ENCODE measurements around the gene CHAC1. TPM values are rescaled to one million over a fixed set of nuclear protein-coding genes. Genes with fewer than 3 reads are reported as not detected.
A peak's percentile ranks its signal among the peaks of the same experiment; 100 is the strongest.
"Not testable (repeated sequence)": the region's sequence is repeated elsewhere in the genome, so short reads cannot be mapped to it uniquely, and the experiment has no call there.

The CHAC1 gene
- total RNA-seq, 1 experiment from 2014 or later = 8.6 TPM

DNA sequence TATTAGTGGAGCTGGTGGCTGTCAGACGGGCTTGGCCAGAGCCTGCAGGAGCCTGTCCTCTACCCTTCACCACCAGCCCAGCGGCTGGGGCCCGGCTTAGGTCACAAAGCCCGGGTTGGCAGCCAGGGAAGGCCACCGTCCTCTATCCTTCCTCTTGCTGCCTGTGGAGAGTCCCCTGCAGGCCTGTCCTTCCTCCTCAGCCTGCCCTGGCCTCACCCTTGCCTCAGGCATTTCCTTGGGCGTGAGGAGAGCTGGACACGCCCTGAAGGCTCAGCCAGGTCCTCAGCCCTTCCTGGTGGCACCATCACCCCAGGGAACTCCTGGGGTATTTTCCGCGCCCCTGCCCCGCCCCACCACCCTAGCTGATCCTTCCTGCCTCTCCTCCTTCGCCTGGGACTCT is 7.7 kb downstream of the CHAC1 start:
- DNase-seq = peak; percentile 58 to 88
- H3K4me3 ChIP-seq = no peak overlapping the region
- ChIA-PET POLR2A (ENCODE audit: unreplicated experiment) (interaction anchor here (0.6 to 0.7 kb wide), 2 partner anchors 15 to 32 kb away, joined by 4 read pairs; no protein-coding TSS in a partner anchor), CTCF (interaction anchor here (0.8 kb wide), 1 partner anchor 19 kb away, joined by 3 read pairs; no protein-coding TSS in a partner anchor)
- H3K4me1 ChIP-seq (replicated peaks; ENCODE audit: insufficient read depth) = peaks cover 11% of the 10 kb centered on the region
- H3K9me3 ChIP-seq (ENCODE audit: insufficient read depth, low read depth) = no peaks in the 10 kb centered on the region
- no peaks in the 10 kb centered on the region for H3F3A ChIP-seq (ENCODE audit: insufficient read depth, low read depth)
- H3K27ac ChIP-seq = no peak overlapping the region
- intact Hi-C loops (cut with micrococcal nuclease; ENCODE audit: unreplicated experiment) = no loop called here
- H2AFZ ChIP-seq = no peak overlapping the region
- no TSS peak for BruUV-seq (replicated peaks)
- no peaks in the 10 kb centered on the region for H3K27me3 ChIP-seq (ENCODE audit: insufficient read depth, low read depth)
- no peaks in the 10 kb centered on the region for H3K9me2 ChIP-seq (ENCODE audit: insufficient read depth)
- no peaks in the 10 kb centered on the region for H3K79me2 ChIP-seq (ENCODE audit: low read depth)
- peaks cover 13% of the 10 kb centered on the region for H4K20me1 ChIP-seq (ENCODE audit: insufficient read depth)
- 0 out of 2 replicates have a peak overlapping the region, but pooled peaks have one; percentile 19 for H3K4me2 ChIP-seq
- TF ChIP-seq EZH2 (IDR thresholded peaks at IDR 0.05; ENCODE audit: low read depth) (no peak), CTCF (conservative IDR thresholded peaks at IDR 0.05) (no peak)
- 0 out of 2 replicates have a peak, but pooled peaks cover 4% of the 10 kb centered on the region for H3K36me3 ChIP-seq (ENCODE audit: low read depth)

DNA sequence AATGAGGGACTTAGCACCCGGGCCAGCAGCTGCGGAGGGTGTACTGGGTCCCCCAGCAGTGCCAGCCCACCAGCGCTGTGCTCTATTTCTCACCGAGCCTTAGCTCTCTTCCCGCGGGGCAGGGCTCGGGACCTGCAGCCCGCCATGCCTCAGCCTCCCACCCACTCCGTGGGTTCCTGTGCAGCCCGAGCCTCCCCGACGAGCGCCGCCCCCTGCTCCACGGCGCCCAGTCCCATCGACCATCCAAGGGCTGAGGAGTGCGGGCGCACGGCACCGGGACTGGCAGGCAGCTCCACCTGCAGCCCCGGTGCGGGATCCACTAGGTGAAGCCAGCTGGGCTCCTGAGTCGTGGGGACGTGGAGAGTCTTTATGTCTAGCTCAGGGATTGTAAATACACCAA is 8.5 kb downstream of the CHAC1 start:
- intact Hi-C loops (cut with micrococcal nuclease; ENCODE audit: unreplicated experiment); DNase-seq: not testable (repeated sequence)
- POLR2A ChIA-PET (ENCODE audit: unreplicated experiment) = interaction anchor here (0.6 kb wide), 1 partner anchor 73 kb away, joined by 18 read pairs; no protein-coding TSS in a partner anchor

DNA sequence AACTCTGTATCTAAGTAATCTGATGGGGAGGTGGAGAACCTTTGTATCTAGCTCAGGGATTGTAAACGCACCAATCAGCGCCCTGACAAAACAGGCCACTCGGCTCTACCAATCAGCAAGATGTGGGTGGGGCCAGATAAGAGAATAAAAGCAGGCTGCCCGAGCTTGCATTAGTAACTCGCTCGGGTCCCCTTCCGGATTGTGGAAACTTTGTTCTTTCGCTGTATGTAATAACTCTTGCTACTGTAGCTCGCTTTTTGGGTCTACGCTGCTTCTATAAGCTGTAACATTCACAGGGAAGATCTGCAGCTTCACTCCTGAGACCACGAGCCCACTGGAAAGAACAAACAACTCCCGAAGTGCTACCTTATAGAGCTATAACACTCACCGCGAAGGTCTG is 9.0 kb downstream of the CHAC1 start:
- DNase-seq; H3K36me3 ChIP-seq (ENCODE audit: low read depth); H3K27ac ChIP-seq; BruUV-seq (replicated peaks); H3K27me3 ChIP-seq (ENCODE audit: insufficient read depth, low read depth); H3K9me3 ChIP-seq (ENCODE audit: insufficient read depth, low read depth); H3K9me2 ChIP-seq (ENCODE audit: insufficient read depth); H3K79me2 ChIP-seq (ENCODE audit: low read depth); H3F3A ChIP-seq (ENCODE audit: insufficient read depth, low read depth); H3K4me2 ChIP-seq; H3K4me3 ChIP-seq; intact Hi-C loops (cut with micrococcal nuclease; ENCODE audit: unreplicated experiment); H4K20me1 ChIP-seq (ENCODE audit: insufficient read depth); H2AFZ ChIP-seq: not testable (repeated sequence)
- CTCF ChIA-PET = interaction anchor here (1.0 to 1.2 kb wide), 2 partner anchors 8 to 222 kb away, joined by 3 read pairs; no protein-coding TSS in a partner anchor
- H3K4me1 ChIP-seq (replicated peaks; ENCODE audit: insufficient read depth) = peaks cover 11% of the 10 kb centered on the region
- POLR2A ChIA-PET (ENCODE audit: unreplicated experiment) = interaction anchor here (0.6 kb wide), 1 partner anchor 73 kb away, joined by 18 read pairs; no protein-coding TSS in a partner anchor

More for the DNA sequence above, 8.5 kb downstream of the CHAC1 start:
- H4K20me1 ChIP-seq (ENCODE audit: insufficient read depth); H3F3A ChIP-seq (ENCODE audit: insufficient read depth, low read depth); H3K27me3 ChIP-seq (ENCODE audit: insufficient read depth, low read depth); BruUV-seq (replicated peaks); H2AFZ ChIP-seq; H3K9me3 ChIP-seq (ENCODE audit: insufficient read depth, low read depth); H3K27ac ChIP-seq; H3K36me3 ChIP-seq (ENCODE audit: low read depth); H3K4me3 ChIP-seq; H3K79me2 ChIP-seq (ENCODE audit: low read depth); H3K9me2 ChIP-seq (ENCODE audit: insufficient read depth); H3K4me2 ChIP-seq: not testable (repeated sequence)
- peaks cover 11% of the 10 kb centered on the region for H3K4me1 ChIP-seq (replicated peaks; ENCODE audit: insufficient read depth)
- CTCF ChIA-PET = interaction anchor here (0.8 kb wide), 1 partner anchor 20 kb away, joined by 3 read pairs; no protein-coding TSS in a partner anchor

- no peak overlapping the region for H3K4me2 ChIP-seq
- CTCF ChIA-PET = interaction anchor here (1.0 to 1.2 kb wide), 3 partner anchors 9 to 221 kb away, joined by 3 read pairs; no protein-coding TSS in a partner anchor
Observed at GRCh38 chr15:40963201-40963600, 9.9 kb downstream of the CHAC1 start.

More at GRCh38 chr15:40963201-40963600, 9.9 kb downstream of the CHAC1 start:
- intact Hi-C loops (cut with micrococcal nuclease; ENCODE audit: unreplicated experiment) = no loop called here
- TF ChIP-seq EZH2 (IDR thresholded peaks at IDR 0.05; ENCODE audit: low read depth) (no peak), CTCF (conservative IDR thresholded peaks at IDR 0.05) (no peak)
- H3K79me2 ChIP-seq (ENCODE audit: low read depth) = no peaks in the 10 kb centered on the region
- peaks cover 11% of the 10 kb centered on the region for H3K4me1 ChIP-seq (replicated peaks; ENCODE audit: insufficient read depth)
- no peaks in the 10 kb centered on the region for H3K36me3 ChIP-seq (ENCODE audit: low read depth)
- no peaks in the 10 kb centered on the region for H3F3A ChIP-seq (ENCODE audit: insufficient read depth, low read depth)
- H3K9me3 ChIP-seq (ENCODE audit: insufficient read depth, low read depth) = no peaks in the 10 kb centered on the region
- no TSS peak for BruUV-seq (replicated peaks)
- POLR2A ChIA-PET (ENCODE audit: unreplicated experiment) = no interaction called here
- no peak overlapping the region for H3K4me3 ChIP-seq
- no peaks in the 10 kb centered on the region for H3K9me2 ChIP-seq (ENCODE audit: insufficient read depth)
- no peaks in the 10 kb centered on the region for H4K20me1 ChIP-seq (ENCODE audit: insufficient read depth)
- no peak overlapping the region for H3K27ac ChIP-seq
- DNase-seq = no peak
- no peaks in the 10 kb centered on the region for H3K27me3 ChIP-seq (ENCODE audit: insufficient read depth, low read depth)
- H2AFZ ChIP-seq = no peak overlapping the region

Data from PC-9 (cell line).